Peyer's patch (tissue), 4 donors: ENCODE results near the gene AUTS2.

Experiments used
- POLR2A ChIP-seq, 2 donors: fragments of 450-650 bp; IDR thresholded peaks; one replicate each; pipeline ENCODE4 v1.5.1; 2017; ENCODE audit warnings: antibody characterized with exemption in 2 of 2, mild to moderate bottlenecking in 2 of 2, moderate library complexity in 2 of 2
- TF ChIP-seq, protein P1 (sequence below), 6 experiments: fragments of 450-650 bp in 4 of 6; fragments of 200-600 bp in 2 of 6; sonication (generic) in 1 of 6; IDR thresholded peaks; one replicate each; pipeline ENCODE4 v1.5.1; 2017 to 2019; ENCODE audit warnings: antibody characterized with exemption in 6 of 6, mild to moderate bottlenecking in 3 of 6, moderate library complexity in 1 of 6

DNA sequence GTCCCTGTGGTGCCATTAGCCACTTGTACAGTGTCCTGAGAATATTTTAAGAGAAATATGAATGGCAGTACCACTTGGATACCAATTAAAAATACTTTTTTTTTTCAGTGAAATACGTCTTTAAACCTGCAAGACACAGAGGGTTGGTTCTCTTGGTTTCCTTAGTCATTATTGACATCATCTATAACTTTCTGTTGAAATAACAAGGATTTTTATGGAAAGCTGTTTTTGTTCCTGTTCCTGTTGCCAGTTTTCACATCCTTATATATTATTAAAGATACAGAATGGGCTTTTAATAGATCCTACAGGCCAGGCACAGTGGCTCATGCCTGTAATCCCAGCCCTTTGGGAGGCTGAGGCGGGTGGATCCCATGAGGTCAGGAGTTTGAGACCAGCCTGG is 579.9 kb downstream of the AUTS2 start:
- TF ChIP-seq, protein P1, sequence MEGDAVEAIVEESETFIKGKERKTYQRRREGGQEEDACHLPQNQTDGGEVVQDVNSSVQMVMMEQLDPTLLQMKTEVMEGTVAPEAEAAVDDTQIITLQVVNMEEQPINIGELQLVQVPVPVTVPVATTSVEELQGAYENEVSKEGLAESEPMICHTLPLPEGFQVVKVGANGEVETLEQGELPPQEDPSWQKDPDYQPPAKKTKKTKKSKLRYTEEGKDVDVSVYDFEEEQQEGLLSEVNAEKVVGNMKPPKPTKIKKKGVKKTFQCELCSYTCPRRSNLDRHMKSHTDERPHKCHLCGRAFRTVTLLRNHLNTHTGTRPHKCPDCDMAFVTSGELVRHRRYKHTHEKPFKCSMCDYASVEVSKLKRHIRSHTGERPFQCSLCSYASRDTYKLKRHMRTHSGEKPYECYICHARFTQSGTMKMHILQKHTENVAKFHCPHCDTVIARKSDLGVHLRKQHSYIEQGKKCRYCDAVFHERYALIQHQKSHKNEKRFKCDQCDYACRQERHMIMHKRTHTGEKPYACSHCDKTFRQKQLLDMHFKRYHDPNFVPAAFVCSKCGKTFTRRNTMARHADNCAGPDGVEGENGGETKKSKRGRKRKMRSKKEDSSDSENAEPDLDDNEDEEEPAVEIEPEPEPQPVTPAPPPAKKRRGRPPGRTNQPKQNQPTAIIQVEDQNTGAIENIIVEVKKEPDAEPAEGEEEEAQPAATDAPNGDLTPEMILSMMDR (IDR thresholded peaks at IDR 0.05), result no peak
- TF ChIP-seq POLR2A (IDR thresholded peaks at IDR 0.05), result no peak
